Measurements from ENCODE around the gene MYO18A. TPM values are rescaled to one million over a fixed set of nuclear protein-coding genes. Genes with fewer than 3 reads are reported as not detected.

The MYO18A gene
- total and polyA plus RNA-seq, 2 experiments from 2014 or later: 16.0 to 30.5 TPM

GRCh38 chr17:29045734-29046472, 134.3 kb downstream of the MYO18A start:
- H3K4me3 ChIP-seq: no peak overlapping the region
- in situ Hi-C loops (cut with MboI): no loop called here
- TF ChIP-seq EZH2 (IDR thresholded peaks at IDR 0.05; ENCODE audit: insufficient read depth, poor library complexity, severe bottlenecking) (no peak), EZH2phosphoT487 (IDR thresholded peaks at IDR 0.05; ENCODE audit: insufficient read depth, low read depth) (no peak)
- no peak overlapping the region for H3K4me2 ChIP-seq (ENCODE audit: unreplicated experiment)
- peaks cover 31% of the 10 kb centered on the region for H3K27me3 ChIP-seq (replicated peaks; ENCODE audit: insufficient read depth)
- peaks cover 6% of the 10 kb centered on the region; the same call in 1 of the 2 replicates for H3K4me1 ChIP-seq (ENCODE audit: insufficient read depth)
- no peaks in the 10 kb centered on the region for H3K36me3 ChIP-seq (ENCODE audit: low read depth)
- no peak overlapping the region for H3K9ac ChIP-seq
- H3K9me3 ChIP-seq (ENCODE audit: low read depth): no peaks in the 10 kb centered on the region
- no peaks in the 10 kb centered on the region for H3K9me2 ChIP-seq (ENCODE audit: insufficient read depth)
- H4K20me1 ChIP-seq (ENCODE audit: insufficient read depth): no peaks in the 10 kb centered on the region
- no peak overlapping the region for H2AFZ ChIP-seq
- H3F3A ChIP-seq (ENCODE audit: insufficient read depth): peaks cover 4% of the 10 kb centered on the region
- DNase-seq: peak; percentile 10
- H3K27ac ChIP-seq: no peak overlapping the region
- no peaks in the 10 kb centered on the region for H3K79me2 ChIP-seq (ENCODE audit: insufficient read depth)
- 57 to 61% methylated on average over 7 of the region's 7 CpGs for WGBS, 2 experiments (ENCODE audit: low coverage in 1 of 2, low lambda C conversion rate in 2 of 2, missing lambda C conversion rate in 2 of 2)

GRCh38 chr17:29045026-29045425, 135.2 kb downstream of the MYO18A start:
- Histone ChIP-seq H3K27me3 (replicated peaks; ENCODE audit: insufficient read depth) (peaks cover 31% of the 10 kb centered on the region), H3K4me2 (ENCODE audit: unreplicated experiment) (no peak overlapping the region), H3K9ac (no peak overlapping the region), H3K36me3 (ENCODE audit: low read depth) (no peaks in the 10 kb centered on the region), H3K4me1 (ENCODE audit: insufficient read depth) (peaks cover 9% of the 10 kb centered on the region), H2AFZ (no peak overlapping the region), H3K27ac (no peak overlapping the region), H4K20me1 (ENCODE audit: insufficient read depth) (no peaks in the 10 kb centered on the region), H3K4me3 (no peak overlapping the region), H3K79me2 (ENCODE audit: insufficient read depth) (no peaks in the 10 kb centered on the region), H3F3A (ENCODE audit: insufficient read depth) (peaks cover 8% of the 10 kb centered on the region), H3K9me2 (ENCODE audit: insufficient read depth) (no peaks in the 10 kb centered on the region), H3K9me3 (ENCODE audit: low read depth) (no peaks in the 10 kb centered on the region)
- in situ Hi-C loops (cut with MboI): no loop called here
- DNase-seq: no peak
- 42 to 64% methylated on average over 4 of the region's 4 CpGs for WGBS, 2 experiments (ENCODE audit: low coverage in 1 of 2, low lambda C conversion rate in 2 of 2, missing lambda C conversion rate in 2 of 2)
- TF ChIP-seq EZH2phosphoT487 (IDR thresholded peaks at IDR 0.05; ENCODE audit: insufficient read depth, low read depth): no peak
- TF ChIP-seq EZH2 (IDR thresholded peaks at IDR 0.05; ENCODE audit: insufficient read depth, poor library complexity, severe bottlenecking): no peak

GRCh38 chr17:29043539-29044145, 136.6 kb downstream of the MYO18A start:
- Histone ChIP-seq H3K27me3 (replicated peaks; ENCODE audit: insufficient read depth) (peaks cover 35% of the 10 kb centered on the region), H4K20me1 (ENCODE audit: insufficient read depth) (no peaks in the 10 kb centered on the region), H3K4me1 (ENCODE audit: insufficient read depth) (peaks cover 11% of the 10 kb centered on the region), H3K9ac (no peak overlapping the region), H3K79me2 (ENCODE audit: insufficient read depth) (no peaks in the 10 kb centered on the region), H3K4me2 (ENCODE audit: unreplicated experiment) (no peak overlapping the region), H3K9me3 (ENCODE audit: low read depth) (no peaks in the 10 kb centered on the region), H3K36me3 (ENCODE audit: low read depth) (no peaks in the 10 kb centered on the region), H2AFZ (no peak overlapping the region), H3K4me3 (no peak overlapping the region), H3K9me2 (ENCODE audit: insufficient read depth) (no peaks in the 10 kb centered on the region), H3F3A (ENCODE audit: insufficient read depth) (peaks cover 8% of the 10 kb centered on the region), H3K27ac (no peak overlapping the region)
- TF ChIP-seq EZH2phosphoT487 (IDR thresholded peaks at IDR 0.05; ENCODE audit: insufficient read depth, low read depth) (no peak), EZH2 (IDR thresholded peaks at IDR 0.05; ENCODE audit: insufficient read depth, poor library complexity, severe bottlenecking) (no peak)
- DNase-seq: no peak
- 80 to 85% methylated on average over 3 of the region's 3 CpGs for WGBS, 2 experiments (ENCODE audit: low coverage in 1 of 2, low lambda C conversion rate in 2 of 2, missing lambda C conversion rate in 2 of 2)
- in situ Hi-C loops (cut with MboI): no loop called here

GRCh38 chr17:29042679-29043538, 137.3 kb downstream of the MYO18A start, which contains the start of gene PIPOX:
PIPOX (plus strand) TSS chr17:29043141; CDS start chr17:29043226, 85 bp downstream.
- Histone ChIP-seq H3K4me1 (ENCODE audit: insufficient read depth) (peaks cover 6% of the 10 kb centered on the region), H3K79me2 (ENCODE audit: insufficient read depth) (no peaks in the 10 kb centered on the region), H3K4me3 (no peak within 1 kb of the TSS), H3K27me3 (replicated peaks; ENCODE audit: insufficient read depth) (peaks cover 35% of the 10 kb centered on the region), H3K27ac (no peak within 1 kb of the TSS), H3K36me3 (ENCODE audit: low read depth) (no peaks in the 10 kb centered on the region), H3F3A (ENCODE audit: insufficient read depth) (peaks cover 8% of the 10 kb centered on the region), H3K9me3 (ENCODE audit: low read depth) (no peaks in the 10 kb centered on the region), H3K9ac (no peak within 1 kb of the TSS), H4K20me1 (ENCODE audit: insufficient read depth) (no peaks in the 10 kb centered on the region), H3K9me2 (ENCODE audit: insufficient read depth) (no peaks in the 10 kb centered on the region), H3K4me2 (ENCODE audit: unreplicated experiment) (no peak within 1 kb of the TSS), H2AFZ (no peak within 1 kb of the TSS)
- WGBS, 2 experiments (ENCODE audit: low coverage in 1 of 2, low lambda C conversion rate in 2 of 2, missing lambda C conversion rate in 2 of 2): 53 to 54% methylated on average over 12 to 13 of the region's 13 CpGs
- TF ChIP-seq EZH2 (IDR thresholded peaks at IDR 0.05; ENCODE audit: insufficient read depth, poor library complexity, severe bottlenecking): no peak
- no peak for TF ChIP-seq EZH2phosphoT487 (IDR thresholded peaks at IDR 0.05; ENCODE audit: insufficient read depth, low read depth)
- in situ Hi-C loops (cut with MboI): no loop called here
- no peak for DNase-seq
